ENCODE results near the gene RPRD1B. TPM values are rescaled to one million over a fixed set of nuclear protein-coding genes. Genes with fewer than 3 reads are reported as not detected.

The RPRD1B gene
- total RNA-seq, 1 donor from 2014 or later = 24.1 TPM

DNA sequence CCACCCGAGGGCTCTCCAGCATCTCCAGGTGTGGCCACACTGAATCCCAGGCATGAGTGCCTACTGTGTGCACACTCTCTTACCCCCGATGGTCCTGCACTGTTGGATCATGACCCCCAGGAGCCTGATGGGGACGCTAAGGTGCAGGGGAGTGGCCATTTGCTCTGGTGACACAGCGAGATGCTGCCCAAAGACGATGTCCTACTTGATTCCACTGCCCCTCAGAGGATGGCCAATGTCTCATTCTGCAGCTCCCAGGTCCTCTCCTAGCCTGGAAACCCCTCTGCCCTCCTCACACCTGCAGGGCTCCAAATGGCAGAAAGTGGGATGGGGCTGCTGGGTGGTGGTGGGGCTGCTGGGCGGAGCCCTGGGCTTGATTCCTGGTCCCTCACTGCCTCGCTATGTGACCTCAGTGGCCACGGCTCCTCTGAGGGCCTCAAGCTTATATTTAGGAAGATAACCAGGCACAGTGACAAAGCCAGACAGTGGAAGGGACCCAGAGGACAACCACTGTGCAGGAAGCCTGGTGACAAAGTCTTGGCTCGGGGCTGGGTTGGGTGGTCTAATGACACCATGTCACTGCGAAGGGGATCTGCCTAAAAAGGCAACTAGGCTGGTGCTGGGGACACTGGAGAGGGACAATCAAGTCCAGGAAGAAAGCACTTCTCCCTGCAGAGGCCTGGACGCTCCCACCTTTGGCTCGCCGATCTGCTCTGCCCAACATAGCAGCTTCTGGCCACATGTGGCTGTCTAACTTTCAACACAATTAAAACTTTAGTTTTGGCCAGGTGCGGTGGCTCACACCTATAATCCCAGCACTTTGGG lies 103.1 kb downstream of the RPRD1B start:
- ATAC-seq = no peak

DNA sequence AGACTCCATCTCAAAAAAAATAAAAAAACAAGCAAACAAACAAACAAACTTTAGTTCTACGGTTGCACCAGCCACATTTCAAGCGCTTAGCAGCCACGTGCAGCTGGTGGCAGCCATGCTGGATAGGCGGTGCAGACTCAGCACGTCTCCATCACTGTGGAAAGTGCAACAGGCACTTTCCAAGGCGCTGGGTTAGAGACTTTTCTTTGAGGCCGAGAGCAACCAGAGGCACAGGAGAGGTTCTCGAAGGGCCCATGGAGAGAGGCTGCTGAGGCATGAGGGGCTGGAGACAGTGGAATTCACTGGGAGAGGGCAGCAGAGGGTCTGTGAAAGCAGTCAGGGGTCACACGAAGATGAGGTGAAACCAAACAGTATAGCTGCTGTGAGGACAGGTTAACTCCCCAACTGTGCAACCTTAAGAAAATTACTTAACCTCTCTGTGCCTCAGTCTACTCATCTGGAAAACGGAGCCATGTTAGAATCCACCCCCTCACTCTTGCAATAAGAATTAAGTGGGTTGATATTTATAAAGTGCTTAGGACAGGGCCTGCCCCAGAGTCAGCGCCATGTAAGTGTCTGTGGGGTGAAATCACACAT lies 104.0 kb downstream of the RPRD1B start:
- no peak for ATAC-seq

- ATAC-seq = no peak
These were observed 104.7 kb downstream of the RPRD1B start for GRCh38 chr20:38138086-38138778.

- ATAC-seq = no peak
These were observed 105.8 kb downstream of the RPRD1B start for GRCh38 chr20:38139156-38139912.

DNA sequence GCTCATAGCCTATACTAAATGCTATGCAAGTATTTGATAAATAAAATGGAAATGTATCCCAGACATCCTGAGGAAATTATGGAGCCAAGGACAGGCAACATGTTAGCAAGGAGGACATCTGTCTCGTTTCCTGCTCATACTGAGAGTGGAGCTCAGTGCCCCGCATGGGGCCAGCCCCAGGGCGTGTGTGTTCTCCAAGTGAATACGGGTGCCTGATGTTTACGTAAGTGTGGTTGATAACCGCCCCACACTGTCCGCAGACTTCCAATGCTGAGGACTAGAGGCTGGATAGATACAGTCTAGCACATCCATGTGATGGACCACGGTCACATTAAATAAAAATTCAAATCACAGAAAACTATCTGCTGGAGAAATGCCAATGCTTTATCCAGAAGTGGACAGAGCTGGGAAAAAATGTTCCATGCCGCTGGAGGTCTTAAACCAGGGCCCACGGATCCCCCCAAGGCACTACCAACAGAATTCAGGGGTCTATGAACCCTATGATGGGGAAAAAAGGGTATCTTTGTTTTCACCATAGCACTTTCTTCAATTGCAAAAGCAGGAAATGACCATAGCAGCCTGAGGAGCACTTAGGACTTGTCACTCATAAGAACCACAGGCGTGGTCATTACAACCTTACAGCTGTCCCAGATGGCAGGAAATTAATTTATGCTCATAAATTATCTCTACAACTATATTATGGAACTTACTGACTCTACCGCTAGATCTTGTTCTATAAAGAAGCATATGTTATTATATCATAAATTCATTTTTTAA lies 106.6 kb downstream of the RPRD1B start:
- no peak for ATAC-seq

GRCh38 chr20:38141204-38141888 lies 107.8 kb downstream of the RPRD1B start:
- ATAC-seq = no peak

Other genes with a start within 250 kb of the RPRD1B start
- gene VSTM2L, start 130.6 kb upstream of the RPRD1B start, total RNA-seq = 0.52 TPM
- 8.1 TPM for gene TTI1, start 290 bp upstream of the RPRD1B start, total RNA-seq
- gene TGM2, start 131.5 kb downstream of the RPRD1B start, total RNA-seq = 9.6 TPM
- 0.32 TPM for gene KIAA1755, start 227.0 kb downstream of the RPRD1B start, total RNA-seq